Measurements from ENCODE around the gene ZNF644.

Gene ZNF644

DNA sequence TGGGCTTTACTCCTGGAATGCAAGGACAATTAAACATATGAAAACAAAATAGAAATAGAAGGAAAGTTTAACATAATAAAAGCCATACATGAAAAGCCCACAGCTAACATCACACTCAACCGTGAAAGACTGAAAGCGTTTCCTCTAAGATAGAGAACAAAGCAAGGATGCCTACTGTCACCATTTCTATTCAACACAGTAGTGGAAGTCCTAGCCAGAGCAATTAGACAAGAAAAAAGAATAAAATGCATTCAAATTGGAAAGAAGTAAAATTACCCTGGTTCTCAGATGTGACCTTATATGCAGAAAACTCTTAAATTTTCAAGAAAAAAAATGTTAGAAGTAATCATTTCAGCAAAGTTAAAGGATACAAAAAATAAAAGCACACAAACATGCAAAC lies 34.0 kb downstream of the ZNF644 start:
- CTCF ChIA-PET = no interaction called here
- H3K9me3 Mint-ChIP-seq = peaks cover 19% of the 10 kb centered on the region
- no peaks in the 10 kb centered on the region for H3K27me3 Mint-ChIP-seq
- peaks cover 73% of the 10 kb centered on the region for H3K36me3 Mint-ChIP-seq
- no peak for DNase-seq
- H3K4me3 Mint-ChIP-seq = no peak overlapping the region
- H3K4me1 Mint-ChIP-seq = peaks cover 11% of the 10 kb centered on the region
- H3K27ac Mint-ChIP-seq = no peak overlapping the region

DNA sequence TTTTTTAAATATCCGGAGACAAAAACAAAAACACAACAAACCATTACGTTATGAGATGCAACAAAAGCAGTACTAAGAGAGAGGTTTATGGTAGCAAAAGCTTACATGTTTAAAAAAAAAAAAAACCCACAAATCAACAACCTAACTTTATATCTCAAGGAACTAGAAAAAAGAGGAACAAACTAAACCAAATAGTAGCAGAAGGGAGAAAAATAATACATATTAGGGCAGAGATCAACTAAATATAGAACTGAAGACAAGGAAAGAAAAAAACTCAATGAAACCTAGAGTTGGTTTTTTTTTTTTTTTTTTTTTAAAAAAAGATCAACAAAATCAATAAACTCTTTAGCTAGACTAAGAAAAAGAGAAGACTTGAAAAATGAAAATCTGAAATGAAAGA lies 34.9 kb downstream of the ZNF644 start:
- Mint-ChIP-seq H3K4me3 (no peak overlapping the region), H3K4me1 (peaks cover 11% of the 10 kb centered on the region), H3K9me3 (peaks cover 19% of the 10 kb centered on the region), H3K36me3 (peaks cover 71% of the 10 kb centered on the region), H3K27ac (no peak overlapping the region), H3K27me3 (no peaks in the 10 kb centered on the region)
- DNase-seq = no peak
- CTCF ChIA-PET = no interaction called here

DNA sequence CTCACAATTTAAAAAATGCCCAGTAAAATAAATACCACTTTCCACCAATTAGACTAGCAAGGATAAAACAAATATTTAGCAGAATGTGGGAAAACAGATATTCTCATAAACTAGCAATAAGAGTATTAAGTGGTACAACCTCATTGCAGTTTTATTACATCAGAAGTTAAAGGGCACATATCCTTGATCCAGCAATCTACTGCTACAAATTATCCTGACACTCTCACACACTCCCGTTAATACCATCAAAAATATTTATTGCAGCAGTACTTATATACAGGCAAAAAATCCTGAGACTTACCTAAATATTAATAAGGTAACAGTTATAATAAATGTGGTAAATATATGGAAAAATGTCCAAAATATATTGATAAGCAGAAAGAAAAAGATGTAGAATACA lies 44.3 kb downstream of the ZNF644 start:
- CTCF ChIA-PET = interaction anchor here (0.7 kb wide), 1 partner anchor 132 kb away, joined by 4 read pairs; no protein-coding TSS in a partner anchor
- Mint-ChIP-seq H3K4me1 (no peaks in the 10 kb centered on the region), H3K36me3 (peaks cover 39% of the 10 kb centered on the region), H3K27ac (no peak overlapping the region), H3K4me3 (no peak overlapping the region), H3K27me3 (no peaks in the 10 kb centered on the region), H3K9me3 (no peaks in the 10 kb centered on the region)
- DNase-seq = no peak

DNA sequence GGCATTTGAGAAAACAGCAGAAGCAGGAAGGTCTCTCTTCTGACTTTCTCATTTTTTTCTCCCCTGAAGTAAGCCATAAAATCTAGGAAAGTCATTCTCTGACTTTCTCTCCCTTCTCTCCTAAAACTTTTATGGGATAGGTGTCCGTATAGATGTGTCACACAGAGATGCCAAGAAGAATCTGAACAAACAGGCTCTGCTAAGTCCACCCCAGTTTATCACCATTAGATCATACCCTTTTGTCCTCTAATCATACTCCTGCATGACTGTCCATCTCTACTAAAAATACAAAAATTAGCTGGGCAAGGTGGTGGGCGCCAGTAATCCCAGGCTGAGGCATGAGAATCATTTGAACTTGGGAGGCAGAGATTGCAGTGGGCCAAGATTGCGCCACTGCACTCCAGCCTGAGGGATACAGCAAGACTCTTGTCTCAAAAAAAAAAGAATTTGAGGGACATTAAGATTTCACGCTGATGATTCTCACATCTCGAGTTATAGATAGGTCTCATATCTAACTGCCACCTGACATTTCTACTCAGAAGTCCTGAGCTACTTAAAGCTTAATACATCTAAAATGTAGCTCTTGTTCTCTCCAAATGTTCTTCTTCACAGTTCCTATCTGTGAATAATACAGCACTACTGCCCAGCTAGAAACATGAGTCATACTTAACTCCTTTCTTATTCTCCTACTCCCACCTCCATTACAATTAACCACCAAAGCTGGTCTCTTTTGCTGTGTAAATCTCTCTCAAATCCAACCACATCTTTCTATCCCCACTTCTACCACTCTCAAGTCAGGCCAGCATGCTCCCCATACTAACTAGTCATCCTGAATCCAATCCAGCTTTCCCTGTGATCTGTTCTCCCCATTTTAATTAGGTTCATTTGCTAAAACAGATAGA lies 47.7 kb downstream of the ZNF644 start:
- Mint-ChIP-seq H3K27ac (no peak overlapping the region), H3K4me3 (no peak overlapping the region), H3K36me3 (peaks cover 34% of the 10 kb centered on the region), H3K4me1 (no peaks in the 10 kb centered on the region), H3K27me3 (no peaks in the 10 kb centered on the region), H3K9me3 (no peaks in the 10 kb centered on the region)
- no peak for DNase-seq
- CTCF ChIA-PET = no interaction called here

DNA sequence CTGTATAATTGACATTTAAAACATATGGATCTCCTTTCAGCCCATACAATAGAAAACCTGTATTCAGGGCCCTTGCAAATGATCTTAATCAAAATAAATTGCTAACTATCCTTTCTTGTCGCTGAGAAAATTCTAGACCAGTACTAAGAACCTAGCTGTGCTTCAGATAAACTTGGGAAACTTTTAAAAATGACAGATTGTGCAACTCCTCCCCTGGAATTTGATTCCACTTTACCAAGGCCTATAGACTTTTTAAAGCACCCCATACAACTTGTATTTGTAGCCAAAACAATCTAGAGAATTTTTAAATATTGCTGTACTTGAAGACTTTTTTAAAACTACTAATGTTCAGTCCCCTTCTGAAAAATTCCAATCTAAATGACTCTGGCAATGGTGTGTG lies 51.6 kb downstream of the ZNF644 start:
- DNase-seq = no peak
- CTCF ChIA-PET = no interaction called here
- Mint-ChIP-seq H3K9me3 (no peaks in the 10 kb centered on the region), H3K27me3 (no peaks in the 10 kb centered on the region), H3K4me3 (no peak overlapping the region), H3K36me3 (peaks cover 25% of the 10 kb centered on the region), H3K27ac (no peak overlapping the region), H3K4me1 (no peaks in the 10 kb centered on the region)

DNA sequence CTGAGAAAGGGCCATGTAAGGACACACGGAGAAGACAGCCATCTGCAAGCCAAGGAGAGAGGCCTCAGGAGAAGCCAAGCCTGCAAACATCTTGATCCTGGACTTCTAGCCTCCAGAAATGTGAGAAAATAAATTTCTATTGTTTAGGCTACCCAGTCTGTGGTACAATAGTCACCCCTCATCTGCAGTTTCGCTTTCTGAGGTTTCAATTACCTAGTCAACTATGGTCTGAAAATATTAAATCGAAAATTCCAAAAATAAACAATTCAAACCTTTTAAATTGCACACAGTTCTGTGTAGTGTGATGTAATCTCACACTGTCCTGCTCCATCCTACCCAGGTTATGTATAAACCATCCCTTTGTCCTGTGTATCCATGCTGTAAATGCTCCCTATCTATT lies 52.6 kb downstream of the ZNF644 start:
- no peak overlapping the region for H3K27ac Mint-ChIP-seq
- no peaks in the 10 kb centered on the region for H3K9me3 Mint-ChIP-seq

DNA sequence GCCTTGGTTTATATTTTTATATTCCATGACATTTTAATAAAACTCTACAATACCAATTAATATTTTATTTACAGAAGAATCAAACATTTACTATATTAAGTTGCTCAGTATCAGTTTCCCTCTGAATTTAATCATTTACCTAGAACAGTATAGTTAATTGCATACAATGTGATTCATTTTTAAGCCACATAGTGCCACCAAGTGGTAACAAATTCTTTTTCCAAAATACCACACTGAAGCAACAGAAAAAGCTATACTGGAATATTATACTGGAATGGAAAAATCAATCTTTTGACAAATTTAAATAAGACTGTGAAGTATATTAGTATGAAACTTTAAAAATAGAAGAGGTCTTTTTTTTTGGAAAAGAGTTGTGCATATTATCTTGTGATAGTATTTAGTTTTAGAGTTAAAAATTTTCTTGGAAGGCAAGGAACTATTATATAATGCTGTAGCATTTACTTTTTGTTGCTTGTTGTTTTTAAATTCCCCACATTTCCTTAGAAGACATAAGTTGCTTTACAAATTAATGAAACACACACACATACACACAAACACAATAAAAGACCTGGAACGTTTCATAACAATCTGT lies 57.3 kb downstream of the ZNF644 start:
- H3K9me3 Mint-ChIP-seq = no peaks in the 10 kb centered on the region
- CTCF ChIA-PET = interaction anchor here (1.3 to 2.2 kb wide), 2 partner anchors 62 to 244 kb away, joined by 3 to 6 read pairs; no protein-coding TSS in a partner anchor
- no peak for DNase-seq
- H3K27me3 Mint-ChIP-seq = no peaks in the 10 kb centered on the region
- no peak overlapping the region for H3K4me3 Mint-ChIP-seq
- H3K4me1 Mint-ChIP-seq = peaks cover 4% of the 10 kb centered on the region
- peaks cover 14% of the 10 kb centered on the region for H3K36me3 Mint-ChIP-seq
- H3K27ac Mint-ChIP-seq = no peak overlapping the region

More for the DNA sequence above, 52.6 kb downstream of the ZNF644 start:
- Mint-ChIP-seq H3K36me3 (peaks cover 19% of the 10 kb centered on the region), H3K4me3 (no peak overlapping the region), H3K4me1 (no peaks in the 10 kb centered on the region), H3K27me3 (no peaks in the 10 kb centered on the region)
- DNase-seq = no peak
- CTCF ChIA-PET = no interaction called here

DNA sequence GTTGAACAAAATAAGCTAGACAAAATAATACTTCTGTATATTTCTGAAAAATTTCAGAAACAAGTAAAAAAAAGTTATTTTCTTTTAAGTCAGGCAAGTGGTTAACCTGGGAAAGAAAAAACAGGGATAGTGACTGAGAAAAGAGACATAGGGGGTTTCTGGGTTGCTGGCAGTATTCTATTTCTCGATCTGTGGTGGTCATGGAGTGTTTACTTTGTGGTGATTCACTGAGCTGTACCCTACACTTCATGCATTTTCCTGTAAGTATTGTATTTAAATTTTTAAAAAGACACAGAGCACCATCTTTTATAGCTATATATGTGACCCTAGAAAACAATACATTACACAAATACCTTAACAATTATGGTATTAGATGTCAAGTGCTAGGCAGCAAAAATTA lies 58.2 kb downstream of the ZNF644 start:
- CTCF ChIA-PET = interaction anchor here (1.3 to 2.2 kb wide), 2 partner anchors 63 to 243 kb away, joined by 3 to 6 read pairs; no protein-coding TSS in a partner anchor
- no peak for DNase-seq
- H3K9me3 Mint-ChIP-seq = no peaks in the 10 kb centered on the region
- H3K4me3 Mint-ChIP-seq = no peak overlapping the region
- H3K36me3 Mint-ChIP-seq = peaks cover 13% of the 10 kb centered on the region
- no peaks in the 10 kb centered on the region for H3K27me3 Mint-ChIP-seq
- H3K27ac Mint-ChIP-seq = no peak overlapping the region
- peaks cover 4% of the 10 kb centered on the region for H3K4me1 Mint-ChIP-seq

DNA sequence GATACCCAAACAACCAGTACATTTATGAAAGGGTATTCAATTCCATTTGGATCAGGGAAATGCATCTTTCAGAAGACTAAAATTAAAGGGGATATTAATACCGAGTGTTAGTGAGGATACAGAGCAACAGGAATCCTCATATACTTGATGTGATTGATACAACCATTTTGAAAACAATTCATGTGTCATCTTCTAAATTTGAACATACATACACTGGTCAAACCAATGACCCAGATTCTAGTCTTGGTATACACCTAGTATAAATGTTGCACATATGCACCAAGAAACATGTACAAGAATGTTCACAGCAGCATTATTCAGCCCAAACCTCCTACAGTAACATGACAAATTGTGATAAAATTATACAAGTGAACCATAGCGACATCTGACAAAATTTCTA lies 58.6 kb downstream of the ZNF644 start:
- Mint-ChIP-seq H3K4me1 (peaks cover 6% of the 10 kb centered on the region), H3K27ac (no peak overlapping the region), H3K27me3 (no peaks in the 10 kb centered on the region), H3K36me3 (peaks cover 15% of the 10 kb centered on the region), H3K9me3 (peaks cover under 1% of the 10 kb centered on the region), H3K4me3 (no peak overlapping the region)
- CTCF ChIA-PET = interaction anchor here (0.9 to 2.2 kb wide), 3 partner anchors 63 to 242 kb away, joined by 3 to 6 read pairs (median 3); no protein-coding TSS in a partner anchor
- no peak for DNase-seq

DNA sequence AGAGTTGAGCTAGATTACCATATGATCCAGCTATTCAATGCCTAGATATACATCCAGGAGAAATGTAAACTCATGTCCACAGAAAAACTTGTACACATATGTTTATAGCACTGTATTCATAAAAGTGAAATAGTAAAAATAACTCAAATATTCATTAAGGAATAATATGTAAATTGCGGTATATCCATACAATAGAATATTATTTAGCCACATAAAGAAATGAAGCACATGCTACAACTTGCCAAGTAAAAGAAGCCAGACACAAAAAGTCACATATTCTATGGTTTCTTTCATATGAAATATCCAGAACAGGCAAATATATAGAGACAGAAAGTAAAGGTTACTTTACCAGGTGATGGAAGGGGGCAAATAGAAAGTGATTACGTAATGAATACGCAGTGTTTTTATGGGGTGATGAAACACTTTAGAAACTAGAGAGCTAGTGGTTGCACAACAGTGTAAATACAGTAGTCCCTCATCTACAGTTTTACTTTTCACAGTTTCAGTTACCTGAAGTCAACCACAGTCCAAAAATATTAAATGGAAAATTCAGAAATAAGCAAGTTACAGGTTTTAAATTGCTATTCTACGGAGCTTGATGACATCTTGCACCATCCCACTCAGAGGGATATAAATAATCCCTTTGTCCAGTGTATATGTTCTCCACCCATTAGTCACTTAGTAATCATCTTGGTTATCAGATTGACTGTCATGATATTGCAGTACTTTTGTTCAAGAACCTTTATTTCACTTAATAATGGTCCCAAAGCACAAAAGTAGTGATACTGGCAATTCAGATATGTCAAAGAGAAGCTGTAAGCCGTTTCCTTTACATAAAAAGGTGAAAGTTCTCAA lies 62.3 kb downstream of the ZNF644 start:
- DNase-seq = no peak
- Mint-ChIP-seq H3K4me3 (no peak overlapping the region), H3K9me3 (peaks cover 6% of the 10 kb centered on the region), H3K27me3 (no peaks in the 10 kb centered on the region), H3K27ac (no peak overlapping the region), H3K4me1 (peaks cover 16% of the 10 kb centered on the region), H3K36me3 (peaks cover 47% of the 10 kb centered on the region)
- CTCF ChIA-PET = interaction anchor here (0.9 to 2.0 kb wide), 2 partner anchors 109 to 238 kb away, joined by 3 to 5 read pairs; no protein-coding TSS in a partner anchor

DNA sequence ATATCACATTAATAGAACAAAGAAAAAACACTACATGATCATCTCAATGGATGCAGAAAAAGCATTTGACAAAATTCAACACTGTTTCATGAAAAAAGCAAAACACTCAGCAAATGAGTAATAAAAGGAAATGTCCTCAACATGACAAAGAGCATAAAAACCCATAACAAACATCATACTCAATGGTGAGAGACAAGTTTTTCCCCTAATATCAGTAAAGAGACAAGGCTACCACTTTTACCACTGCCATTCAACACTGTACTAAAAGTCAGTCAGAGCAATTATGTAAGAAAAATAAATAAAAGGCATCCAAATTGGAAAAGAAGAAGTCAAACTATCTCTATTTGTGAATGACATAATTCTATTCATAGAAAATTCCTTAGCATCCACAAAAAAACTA lies 64.3 kb downstream of the ZNF644 start:
- no peak overlapping the region for H3K27ac Mint-ChIP-seq
- no peak for DNase-seq
- peaks cover 16% of the 10 kb centered on the region for H3K4me1 Mint-ChIP-seq

DNA sequence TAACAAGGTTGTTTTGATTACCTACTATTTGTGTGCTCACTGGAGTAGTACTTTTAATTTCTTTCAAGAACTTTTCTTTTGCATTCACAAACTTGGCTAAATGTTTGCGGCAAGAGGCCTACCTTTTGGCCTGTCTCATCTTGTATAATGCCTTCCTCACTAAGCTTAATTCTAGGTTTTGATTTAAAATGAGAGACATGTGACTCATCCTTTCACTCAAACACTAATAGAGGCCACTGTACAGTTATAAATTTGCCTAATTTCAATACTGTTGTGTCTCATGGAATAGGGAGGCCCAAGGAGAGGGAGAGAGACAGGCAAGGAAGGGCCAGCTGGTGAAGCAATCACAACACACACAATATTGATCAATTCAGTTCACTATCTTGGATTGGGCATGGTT lies 66.1 kb downstream of the ZNF644 start:
- H3K36me3 Mint-ChIP-seq = peaks cover 53% of the 10 kb centered on the region
- no peak overlapping the region for H3K27ac Mint-ChIP-seq
- H3K4me1 Mint-ChIP-seq = peaks cover 16% of the 10 kb centered on the region
- CTCF ChIA-PET = interaction anchor here (1.1 kb wide), 1 partner anchor 234 kb away, joined by 5 read pairs; no protein-coding TSS in a partner anchor
- H3K27me3 Mint-ChIP-seq = no peaks in the 10 kb centered on the region
- H3K4me3 Mint-ChIP-seq = no peak overlapping the region
- no peak for DNase-seq
- H3K9me3 Mint-ChIP-seq = peaks cover 6% of the 10 kb centered on the region

More for the DNA sequence above, 64.3 kb downstream of the ZNF644 start:
- Mint-ChIP-seq H3K4me3 (no peak overlapping the region), H3K36me3 (peaks cover 53% of the 10 kb centered on the region), H3K27me3 (no peaks in the 10 kb centered on the region), H3K9me3 (peaks cover 6% of the 10 kb centered on the region)
- CTCF ChIA-PET = no interaction called here

DNA sequence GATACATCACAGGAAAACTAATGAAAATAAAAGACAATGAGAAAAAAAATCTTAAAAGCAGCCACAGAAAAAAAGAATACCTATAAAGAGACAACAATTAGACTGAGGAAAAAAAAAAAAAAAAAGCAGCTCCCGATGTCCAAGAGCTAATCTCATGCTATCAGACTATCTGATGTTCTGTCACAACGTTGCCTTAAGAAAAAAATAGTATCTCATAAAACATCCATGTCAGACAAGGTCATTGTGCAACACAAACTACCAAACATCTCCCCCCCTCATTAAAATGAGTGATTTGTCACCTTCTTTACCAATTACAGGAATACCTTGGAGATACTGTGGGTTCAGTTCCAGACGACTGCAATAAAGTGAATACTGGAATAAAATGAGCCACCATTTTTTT lies 68.9 kb downstream of the ZNF644 start:
- CTCF ChIA-PET = no interaction called here
- Mint-ChIP-seq H3K4me1 (peaks cover 10% of the 10 kb centered on the region), H3K27ac (no peak overlapping the region), H3K36me3 (peaks cover 39% of the 10 kb centered on the region), H3K27me3 (no peaks in the 10 kb centered on the region), H3K9me3 (peaks cover 5% of the 10 kb centered on the region), H3K4me3 (no peak overlapping the region)
- no peak for DNase-seq

DNA sequence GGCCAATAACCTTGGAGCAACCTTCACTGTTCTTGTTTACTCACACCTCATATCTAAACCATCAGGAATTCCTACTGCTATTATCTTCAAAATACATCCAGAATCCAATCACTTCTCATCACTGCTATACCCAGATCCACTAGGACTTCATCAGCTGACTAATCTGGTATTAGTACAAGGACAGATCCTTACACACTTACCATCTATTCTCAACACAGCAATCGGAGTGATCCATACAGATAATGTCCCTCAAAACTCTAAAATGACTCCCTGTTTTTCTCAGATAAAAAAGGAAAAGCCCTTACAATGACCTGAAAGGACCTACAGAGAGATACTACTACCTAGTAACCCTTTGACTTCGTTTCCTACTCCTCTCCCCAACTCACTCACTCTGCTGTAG lies 70.8 kb downstream of the ZNF644 start:
- no peak for DNase-seq
- Mint-ChIP-seq H3K27ac (no peak overlapping the region), H3K4me3 (no peak overlapping the region), H3K9me3 (peaks cover under 1% of the 10 kb centered on the region), H3K27me3 (no peaks in the 10 kb centered on the region), H3K4me1 (peaks cover 3% of the 10 kb centered on the region), H3K36me3 (peaks cover 23% of the 10 kb centered on the region)
- CTCF ChIA-PET = no interaction called here
